ENCODE measurements around the gene REEP1.

DNA sequence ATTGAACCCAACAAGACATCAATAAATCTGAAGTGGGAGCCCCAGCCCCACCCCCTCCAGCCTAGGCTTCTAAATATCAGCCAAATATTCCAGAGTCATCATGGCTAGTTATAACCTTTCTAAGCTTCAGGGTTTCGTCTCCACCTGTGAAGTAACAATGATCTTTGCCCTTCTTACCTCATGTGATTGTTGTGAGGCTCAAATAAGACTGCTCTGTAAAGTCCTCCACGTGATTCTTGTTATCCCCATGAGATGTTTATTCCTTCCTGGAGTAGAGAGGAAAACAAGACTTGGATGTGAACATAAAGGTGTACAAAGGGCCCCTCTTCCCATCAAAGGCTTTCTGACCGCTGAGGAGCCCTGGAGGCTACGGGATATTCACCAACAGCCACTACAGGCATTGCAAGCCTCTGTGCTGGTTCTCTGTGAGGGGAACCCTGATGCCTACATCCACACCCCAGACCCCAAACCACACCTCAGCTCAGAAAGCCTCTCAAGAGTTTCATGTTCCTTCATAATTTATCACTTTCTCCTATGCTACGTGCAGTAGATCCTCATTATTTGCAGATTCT, 20.1 kb upstream of the REEP1 start:
- TF ChIP-seq SP1 (IDR thresholded peaks at IDR 0.05) (no peak), HDGF (IDR thresholded peaks at IDR 0.05; ENCODE audit: borderline replicate concordance) (no peak), SUZ12 (IDR thresholded peaks at IDR 0.05) (no peak), BHLHE40 (IDR thresholded peaks at IDR 0.05; ENCODE audit: borderline replicate concordance) (no peak), CTBP1 (IDR thresholded peaks at IDR 0.05; ENCODE audit: borderline replicate concordance) (no peak), FOXM1 (IDR thresholded peaks at IDR 0.05; ENCODE audit: borderline replicate concordance) (no peak), FOXK2 (IDR thresholded peaks at IDR 0.05) (no peak), ARNT (IDR thresholded peaks at IDR 0.05) (no peak), ELF4 (IDR thresholded peaks at IDR 0.05) (no peak), ZNF384 (IDR thresholded peaks at IDR 0.05) (no peak), NFRKB (IDR thresholded peaks at IDR 0.05) (no peak)
- TF ChIP-seq, protein P1, sequence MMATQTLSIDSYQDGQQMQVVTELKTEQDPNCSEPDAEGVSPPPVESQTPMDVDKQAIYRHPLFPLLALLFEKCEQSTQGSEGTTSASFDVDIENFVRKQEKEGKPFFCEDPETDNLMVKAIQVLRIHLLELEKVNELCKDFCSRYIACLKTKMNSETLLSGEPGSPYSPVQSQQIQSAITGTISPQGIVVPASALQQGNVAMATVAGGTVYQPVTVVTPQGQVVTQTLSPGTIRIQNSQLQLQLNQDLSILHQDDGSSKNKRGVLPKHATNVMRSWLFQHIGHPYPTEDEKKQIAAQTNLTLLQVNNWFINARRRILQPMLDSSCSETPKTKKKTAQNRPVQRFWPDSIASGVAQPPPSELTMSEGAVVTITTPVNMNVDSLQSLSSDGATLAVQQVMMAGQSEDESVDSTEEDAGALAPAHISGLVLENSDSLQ (IDR thresholded peaks at IDR 0.05) = no peak

All from HEK293T (cell line).